ENCODE results near the gene ASS1.

ASS1 gene

DNA sequence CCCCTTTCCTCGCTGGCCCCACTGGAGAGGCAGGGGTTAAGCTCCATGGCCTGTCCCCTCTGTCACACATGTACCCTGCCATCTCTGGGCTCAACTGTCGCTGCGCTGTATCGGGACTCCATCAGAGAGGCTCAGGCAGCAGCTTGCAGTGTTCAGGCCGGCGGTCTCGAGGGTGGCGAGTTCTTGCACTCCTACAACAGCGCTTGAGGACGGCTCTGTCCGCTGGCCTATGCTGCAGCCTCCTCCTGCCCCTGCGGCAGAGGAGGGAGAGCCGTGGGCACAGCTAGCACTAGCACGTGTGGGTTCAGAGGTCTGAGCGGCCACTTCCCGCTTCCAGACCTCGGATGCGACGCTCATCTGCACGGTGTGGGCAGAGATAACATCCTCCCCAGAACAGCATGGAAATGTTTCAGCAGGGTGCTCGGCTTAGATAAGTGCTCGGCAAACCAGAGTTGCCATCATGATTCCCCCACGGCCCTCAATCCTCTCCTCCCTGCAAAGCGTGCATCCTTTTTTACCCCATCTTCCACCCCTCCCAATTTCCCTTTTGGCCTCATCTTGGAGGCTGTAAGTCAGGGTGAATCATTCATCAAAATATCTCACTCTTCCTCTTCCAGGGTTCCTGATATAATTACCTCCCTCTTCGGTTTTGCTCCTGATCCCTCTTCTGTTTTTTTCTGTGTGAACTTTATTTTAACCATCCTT, 92.7 kb downstream of the ASS1 start:
- DNase-seq = no peak

- no peak for DNase-seq
Observed at GRCh38 chr9:130539420-130540223, 94.9 kb downstream of the ASS1 start.

- no peak for DNase-seq
Observed at GRCh38 chr9:130541533-130541932, 96.8 kb downstream of the ASS1 start.

DNA sequence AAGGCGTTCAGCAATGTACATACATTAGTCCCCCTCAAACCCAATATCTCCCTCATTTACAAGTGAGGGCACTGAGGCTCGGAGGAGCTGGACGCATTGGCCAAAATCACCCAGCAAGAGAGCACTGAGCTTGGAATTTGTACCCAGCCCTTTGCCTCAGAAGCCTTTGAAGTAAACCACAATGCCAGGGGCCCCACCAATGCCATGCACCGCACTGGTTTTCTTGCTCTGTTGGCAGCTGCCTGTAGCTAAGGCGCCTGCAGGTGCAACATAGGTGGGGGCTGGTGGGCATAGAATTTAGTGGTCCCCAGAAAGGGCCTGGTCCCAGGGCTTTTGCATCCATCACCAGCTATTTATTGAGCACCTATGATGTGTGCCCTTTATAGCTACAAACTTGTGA, 97.3 kb downstream of the ASS1 start:
- DNase-seq = no peak

GRCh38 chr9:130542457-130543228, 97.9 kb downstream of the ASS1 start:
- no peak for DNase-seq

GRCh38 chr9:130543368-130543767, 98.6 kb downstream of the ASS1 start:
- DNase-seq = no peak

- no peak for DNase-seq
Observed at GRCh38 chr9:130543859-130544258, 99.1 kb downstream of the ASS1 start.

DNA sequence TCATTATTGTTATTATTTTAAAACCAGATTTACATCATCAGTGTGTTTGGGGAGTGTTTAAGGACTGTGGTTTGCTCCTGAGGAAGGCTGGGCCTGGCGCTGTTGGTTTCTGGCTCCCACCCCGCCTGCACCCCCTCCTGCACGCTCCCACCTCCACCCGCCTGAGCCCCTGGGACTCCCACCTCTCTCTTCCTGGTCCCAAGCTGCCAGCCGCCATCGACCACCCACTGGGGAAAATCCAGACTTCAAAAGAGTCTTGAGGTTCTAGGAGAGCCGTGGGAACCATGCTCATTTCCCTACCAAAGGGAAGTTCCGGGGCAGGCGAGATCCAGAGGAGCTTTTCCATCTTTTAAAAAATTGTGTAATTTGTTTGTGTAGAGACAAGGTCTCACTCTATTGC, 99.6 kb downstream of the ASS1 start:
- no peak for DNase-seq

DNA sequence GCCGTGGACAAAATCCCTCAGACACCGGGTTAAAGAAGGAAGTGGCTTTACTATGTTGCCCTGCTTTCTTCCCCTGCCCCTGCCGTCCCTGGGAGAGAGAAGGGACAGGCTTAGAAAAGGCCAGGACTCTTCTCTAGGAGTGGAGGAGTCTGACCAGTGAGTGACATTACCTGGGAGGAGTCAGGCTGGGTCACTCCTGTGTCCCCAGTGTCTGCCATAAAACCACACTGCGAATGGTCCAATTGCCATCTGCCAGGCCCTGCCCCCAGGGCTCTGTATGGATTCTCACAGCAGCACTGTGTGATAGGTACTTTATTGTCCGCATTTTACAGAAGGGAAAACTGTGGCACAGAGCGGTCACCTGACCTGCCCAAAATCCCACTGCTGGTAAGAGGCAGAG, 103.3 kb downstream of the ASS1 start:
- DNase-seq = no peak

- DNase-seq = no peak
Observed at GRCh38 chr9:130549093-130549735, 104.5 kb downstream of the ASS1 start.

Data from T-helper 1 cell (primary cell).